Testis (tissue), 2 donors: ENCODE results near the gene TLCD2.
A peak's percentile ranks its signal among the peaks of the same experiment; 100 is the strongest.

Experiments
- CTCF ChIP-seq, 3 experiments: fragments of 450-650 bp in 2 of 3; fragments of 200-600 bp in 1 of 3; sonication (generic) in 1 of 3; IDR thresholded peaks; one replicate each; pipeline ENCODE4 v1.5.1; 2016 to 2019; ENCODE audit warnings: antibody characterized with exemption in 3 of 3, mild to moderate bottlenecking in 2 of 3, moderate library complexity in 1 of 3
- POLR2A ChIP-seq: fragments of 450-650 bp; IDR thresholded peaks from one replicate; pipeline ENCODE4 v1.6.1; 2017; ENCODE audit warnings: antibody characterized with exemption, mild to moderate bottlenecking, moderate library complexity

- TF ChIP-seq POLR2A (no peak), CTCF (IDR thresholded peaks at IDR 0.05) (peak in 1 of 3 experiments; percentile 13)
These were observed 5.0 kb upstream of the TLCD2 start for GRCh38 chr17:1714980-1715802.
